ENCODE results near the gene PSMD1. TPM values are rescaled to one million over a fixed set of nuclear protein-coding genes. Genes with fewer than 3 reads are reported as not detected.

Gene PSMD1
- total and polyA plus RNA-seq, 12 donors, result 39.8 to 113 (median 94.0) TPM

DNA sequence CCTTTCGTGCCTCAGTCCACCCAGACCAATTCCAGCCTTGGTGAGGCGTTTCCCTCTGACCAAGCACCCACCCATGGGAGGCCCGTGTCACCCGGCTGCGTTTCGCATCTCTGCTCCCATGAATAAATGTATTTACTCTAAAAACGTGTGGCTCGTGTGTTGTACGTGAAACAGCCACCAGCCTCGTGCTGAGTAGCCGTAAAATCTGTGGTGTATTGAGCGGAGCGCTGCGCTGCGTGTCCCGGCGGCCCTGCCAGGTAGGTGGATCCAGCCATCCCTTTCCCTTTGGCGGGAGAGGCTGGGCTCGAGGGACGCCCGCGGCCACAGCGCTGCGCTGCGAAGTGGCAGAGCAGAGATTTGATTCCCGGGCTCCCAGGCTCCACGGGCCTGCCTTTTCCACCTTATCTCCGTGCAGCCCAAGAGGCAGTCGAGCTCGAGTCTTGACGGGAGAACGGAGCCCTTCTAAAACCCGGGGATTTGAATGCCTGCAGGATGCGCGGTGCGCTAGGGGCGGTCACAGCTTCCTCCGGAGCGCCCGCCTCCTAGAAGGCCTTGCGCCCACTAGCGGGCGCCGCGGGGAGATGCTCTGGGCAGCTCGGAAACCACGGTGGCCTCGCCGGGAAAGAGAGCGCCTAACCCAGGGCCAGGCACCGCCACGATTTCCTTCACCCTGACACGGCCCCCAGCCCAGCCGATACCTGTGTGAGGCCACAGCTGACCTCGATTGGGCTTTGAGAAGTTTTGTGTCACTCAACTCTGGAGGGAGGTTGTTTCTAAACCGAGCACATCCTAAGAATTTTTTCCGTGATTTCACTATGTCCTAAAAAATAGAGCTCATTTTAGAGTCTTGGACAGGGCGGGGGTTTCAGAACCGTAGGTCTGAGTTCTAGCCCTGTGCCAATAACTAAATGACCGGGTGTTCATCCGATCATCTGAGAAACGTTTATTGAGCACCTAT lies 3.9 kb upstream of the PSMD1 start:
- TF ChIP-seq, protein P1, sequence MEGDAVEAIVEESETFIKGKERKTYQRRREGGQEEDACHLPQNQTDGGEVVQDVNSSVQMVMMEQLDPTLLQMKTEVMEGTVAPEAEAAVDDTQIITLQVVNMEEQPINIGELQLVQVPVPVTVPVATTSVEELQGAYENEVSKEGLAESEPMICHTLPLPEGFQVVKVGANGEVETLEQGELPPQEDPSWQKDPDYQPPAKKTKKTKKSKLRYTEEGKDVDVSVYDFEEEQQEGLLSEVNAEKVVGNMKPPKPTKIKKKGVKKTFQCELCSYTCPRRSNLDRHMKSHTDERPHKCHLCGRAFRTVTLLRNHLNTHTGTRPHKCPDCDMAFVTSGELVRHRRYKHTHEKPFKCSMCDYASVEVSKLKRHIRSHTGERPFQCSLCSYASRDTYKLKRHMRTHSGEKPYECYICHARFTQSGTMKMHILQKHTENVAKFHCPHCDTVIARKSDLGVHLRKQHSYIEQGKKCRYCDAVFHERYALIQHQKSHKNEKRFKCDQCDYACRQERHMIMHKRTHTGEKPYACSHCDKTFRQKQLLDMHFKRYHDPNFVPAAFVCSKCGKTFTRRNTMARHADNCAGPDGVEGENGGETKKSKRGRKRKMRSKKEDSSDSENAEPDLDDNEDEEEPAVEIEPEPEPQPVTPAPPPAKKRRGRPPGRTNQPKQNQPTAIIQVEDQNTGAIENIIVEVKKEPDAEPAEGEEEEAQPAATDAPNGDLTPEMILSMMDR (IDR thresholded peaks at IDR 0.05), result peak; percentile 85 to 98 (median 97)
- ATAC-seq, result peak; percentile 73 to 87 (median 83)
- WGBS, 2 donors, result 6 to 7% methylated on average over 62 of the region's 62 CpGs
- Histone ChIP-seq H3K9me3 (no peaks in the 10 kb centered on the region), H3K36me3 (no peaks in the 10 kb centered on the region), H3K27ac (peak overlapping the region in 6 of 10 donors; percentile 0 to 55 (median 29)), H3K27me3 (peaks cover 0 to 19% (median 0%) of the 10 kb centered on the region in 7 donors), H3K4me1 (peaks cover 4 to 21% (median 11%) of the 10 kb centered on the region in 9 donors), H3K4me3 (peak overlapping the region; percentile 12 to 77 (median 59))
- DNase-seq, result peak; percentile 72 to 84
- intact Hi-C loops (cut with DNase I), result loop anchor here in 5 of 10 donors (5.0 to 10.0 kb wide), 2 partner anchors 225 to 228 kb away; no protein-coding TSS in a partner anchor

DNA sequence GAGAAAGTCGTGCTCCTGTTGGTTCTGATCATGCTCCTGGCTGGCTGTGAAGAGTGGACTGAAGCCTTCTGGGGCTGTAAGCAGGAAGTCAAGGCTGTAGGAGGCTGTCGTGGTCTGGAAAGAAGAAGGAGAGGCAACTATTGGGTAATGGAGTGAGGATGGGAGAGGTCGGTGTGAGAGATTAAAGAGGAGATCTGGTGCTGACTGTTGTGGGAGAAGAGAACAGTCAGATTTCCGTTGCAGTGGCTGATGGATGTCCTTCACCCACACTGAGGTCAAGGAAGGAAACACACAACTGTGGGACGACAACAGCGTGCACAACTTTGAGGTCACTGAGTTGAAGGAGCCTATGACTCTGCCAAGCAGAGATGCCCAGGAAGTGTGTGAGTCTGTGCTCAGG lies 2.8 kb upstream of the PSMD1 start:
- no peak overlapping the region for H3K27ac ChIP-seq
- H3K4me1 ChIP-seq, result peaks cover 14 to 32% (median 22%) of the 10 kb centered on the region in 9 donors
- no peak for ATAC-seq
- TF ChIP-seq, protein P1 (IDR thresholded peaks at IDR 0.05), result no peak
- peaks cover 0 to 19% (median 0%) of the 10 kb centered on the region in 7 donors for H3K27me3 ChIP-seq
- intact Hi-C loops (cut with DNase I), result loop anchor here in 5 of 10 donors (5.0 to 10.0 kb wide), 2 partner anchors 227 to 229 kb away; no protein-coding TSS in a partner anchor
- no peaks in the 10 kb centered on the region for H3K36me3 ChIP-seq
- no peak overlapping the region for H3K4me3 ChIP-seq
- no peaks in the 10 kb centered on the region for H3K9me3 ChIP-seq
- WGBS, 2 donors, result 70 to 76% methylated on average over 6 of the region's 6 CpGs
- DNase-seq, result no peak

DNA sequence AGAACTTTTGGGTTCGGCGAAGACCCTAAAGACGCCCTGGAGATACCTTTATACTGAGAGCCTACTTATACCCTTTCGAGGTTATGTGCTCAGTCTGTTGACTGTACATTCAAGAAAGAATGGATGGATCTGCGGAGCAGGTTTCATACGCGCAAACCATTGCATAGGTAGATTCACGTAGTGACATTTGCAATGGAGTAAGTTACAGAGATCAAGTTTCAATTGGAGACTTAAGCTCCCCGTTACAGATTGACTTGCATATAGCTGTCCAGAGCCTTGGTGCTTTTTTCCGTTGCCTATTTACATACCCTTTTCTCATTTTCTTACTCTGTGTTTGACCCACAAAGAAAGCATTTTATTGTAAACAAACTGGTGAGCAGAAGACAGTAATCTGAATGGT lies 923 bp downstream of the PSMD1 start:
- 3 to 4% methylated on average over 10 of the region's 10 CpGs for WGBS, 2 donors
- Histone ChIP-seq H3K4me3 (peak overlapping the region; percentile 69 to 100 (median 97)), H3K27ac (peak overlapping the region in 8 of 10 donors; percentile 88 to 98 (median 95)), H3K27me3 (no peaks in the 10 kb centered on the region), H3K9me3 (no peaks in the 10 kb centered on the region), H3K4me1 (peaks cover 16 to 47% (median 30%) of the 10 kb centered on the region in 9 donors), H3K36me3 (peaks cover 0 to 20% (median 12%) of the 10 kb centered on the region in 9 donors)
- intact Hi-C loops (cut with DNase I), result loop anchor here in 3 of 10 donors (10.0 kb wide), 1 partner anchor 233 kb away; no protein-coding TSS in a partner anchor
- DNase-seq (no peak), ATAC-seq (no peak)
- TF ChIP-seq, protein P1 (IDR thresholded peaks at IDR 0.05), result no peak

- TF ChIP-seq, protein P1 (IDR thresholded peaks at IDR 0.05), result no peak
- peaks cover 16 to 38% (median 30%) of the 10 kb centered on the region in 9 donors for H3K4me1 ChIP-seq
- H3K4me3 ChIP-seq, result peak overlapping the region in 3 of 10 donors; percentile 3 to 96 (median 5)
- DNase-seq (no peak), ATAC-seq (no peak)
- H3K27ac ChIP-seq, result no peak overlapping the region
- no peaks in the 10 kb centered on the region for H3K9me3 ChIP-seq
- H3K27me3 ChIP-seq, result no peaks in the 10 kb centered on the region
- WGBS, 2 donors, result 75 to 85% methylated on average over 4 of the region's 4 CpGs
- peaks cover 0 to 33% (median 17%) of the 10 kb centered on the region in 9 donors for H3K36me3 ChIP-seq
- intact Hi-C loops (cut with DNase I), result loop anchor here in 3 of 10 donors (10.0 kb wide), 1 partner anchor 234 kb away; no protein-coding TSS in a partner anchor
Measured at GRCh38 chr2:231058761-231059550, 2.3 kb downstream of the PSMD1 start.
